Measurements from ENCODE around the gene TBC1D22A.

TBC1D22A gene

GRCh38 chr22:47144076-47144765 is 381.8 kb downstream of the TBC1D22A start:
- in situ Hi-C loops (cut with HindIII; ENCODE audit: low pct_ligation_motif_present, low sequenced_read_pairs), result no loop called here
- no peaks in the 10 kb centered on the region for H3K27me3 ChIP-seq (replicated peaks)
- DNase-seq, result no peak
- no peak overlapping the region for H3K4me3 ChIP-seq (ENCODE audit: low read depth, low read length)
- no peak overlapping the region for H3K27ac ChIP-seq
- no peak for TF ChIP-seq CTCF (IDR thresholded peaks at IDR 0.05; ENCODE audit: low read depth, low read length, missing control alignments)
- H3K36me3 ChIP-seq (replicated peaks), result no peaks in the 10 kb centered on the region

- Histone ChIP-seq H3K36me3 (replicated peaks) (no peaks in the 10 kb centered on the region), H3K27me3 (replicated peaks) (no peaks in the 10 kb centered on the region), H3K4me3 (ENCODE audit: low read depth, low read length) (no peak overlapping the region), H3K27ac (no peak overlapping the region)
- DNase-seq, result no peak
- in situ Hi-C loops (cut with HindIII; ENCODE audit: low pct_ligation_motif_present, low sequenced_read_pairs), result no loop called here
- TF ChIP-seq CTCF (IDR thresholded peaks at IDR 0.05; ENCODE audit: low read depth, low read length, missing control alignments), result no peak
Observed at GRCh38 chr22:47144791-47145425, 382.5 kb downstream of the TBC1D22A start.

- DNase-seq, result no peak
- TF ChIP-seq CTCF (IDR thresholded peaks at IDR 0.05; ENCODE audit: low read depth, low read length, missing control alignments), result no peak
- no peak overlapping the region for H3K27ac ChIP-seq
- in situ Hi-C loops (cut with HindIII; ENCODE audit: low pct_ligation_motif_present, low sequenced_read_pairs), result no loop called here
- no peaks in the 10 kb centered on the region for H3K27me3 ChIP-seq (replicated peaks)
- no peaks in the 10 kb centered on the region for H3K36me3 ChIP-seq (replicated peaks)
- no peak overlapping the region for H3K4me3 ChIP-seq (ENCODE audit: low read depth, low read length)
Observed at GRCh38 chr22:47145883-47146282, 383.4 kb downstream of the TBC1D22A start.

DNA sequence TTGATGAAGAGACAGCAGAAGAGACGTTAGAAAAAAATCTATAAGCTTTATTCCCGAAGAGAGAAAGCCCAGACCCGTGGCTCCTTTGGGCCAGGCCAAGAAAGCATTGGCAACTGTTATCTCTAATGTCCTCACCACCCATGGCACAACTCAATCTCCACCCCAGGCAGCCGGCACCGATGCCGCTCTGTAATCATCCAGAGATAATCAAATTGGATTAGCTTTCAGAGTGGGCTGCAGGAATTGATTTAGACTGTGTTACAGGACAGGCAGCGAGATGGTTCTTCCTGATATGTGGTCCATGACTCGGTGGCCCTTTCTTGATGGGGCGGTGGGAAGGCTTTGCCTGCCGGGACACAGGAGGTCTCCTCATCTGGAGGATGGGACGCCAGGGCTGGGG is 383.9 kb downstream of the TBC1D22A start:
- TF ChIP-seq CTCF (IDR thresholded peaks at IDR 0.05; ENCODE audit: low read depth, low read length, missing control alignments), result no peak
- H3K4me3 ChIP-seq (ENCODE audit: low read depth, low read length), result no peak overlapping the region
- no peaks in the 10 kb centered on the region for H3K27me3 ChIP-seq (replicated peaks)
- no peak for DNase-seq
- H3K36me3 ChIP-seq (replicated peaks), result no peaks in the 10 kb centered on the region
- no peak overlapping the region for H3K27ac ChIP-seq
- in situ Hi-C loops (cut with HindIII; ENCODE audit: low pct_ligation_motif_present, low sequenced_read_pairs), result no loop called here

DNA sequence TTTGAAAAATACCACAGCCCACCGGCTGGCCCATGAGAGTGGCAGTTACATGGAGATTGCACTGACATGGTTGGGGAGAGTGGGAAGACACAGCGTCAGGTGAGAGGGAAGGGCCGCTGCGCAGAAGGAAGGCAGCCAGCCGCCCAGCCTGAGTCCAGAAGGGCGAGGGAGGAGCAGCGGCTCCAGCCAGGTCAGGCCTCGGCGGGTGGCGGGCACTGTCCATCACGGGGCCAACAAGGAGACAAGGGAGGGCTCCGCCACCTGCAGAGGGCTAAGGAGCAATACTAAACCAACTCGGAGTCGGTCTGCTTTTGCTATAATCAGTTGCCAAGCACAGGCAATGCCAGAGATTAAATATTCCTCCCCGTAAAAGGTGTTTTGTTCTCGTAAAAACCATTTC is 384.5 kb downstream of the TBC1D22A start:
- in situ Hi-C loops (cut with HindIII; ENCODE audit: low pct_ligation_motif_present, low sequenced_read_pairs), result no loop called here
- no peak for TF ChIP-seq CTCF (IDR thresholded peaks at IDR 0.05; ENCODE audit: low read depth, low read length, missing control alignments)
- no peaks in the 10 kb centered on the region for H3K36me3 ChIP-seq (replicated peaks)
- H3K27me3 ChIP-seq (replicated peaks), result no peaks in the 10 kb centered on the region
- DNase-seq, result no peak
- no peak overlapping the region for H3K4me3 ChIP-seq (ENCODE audit: low read depth, low read length)
- no peak overlapping the region for H3K27ac ChIP-seq
